ENCODE measurements around the gene S100A16.

Gene S100A16

DNA sequence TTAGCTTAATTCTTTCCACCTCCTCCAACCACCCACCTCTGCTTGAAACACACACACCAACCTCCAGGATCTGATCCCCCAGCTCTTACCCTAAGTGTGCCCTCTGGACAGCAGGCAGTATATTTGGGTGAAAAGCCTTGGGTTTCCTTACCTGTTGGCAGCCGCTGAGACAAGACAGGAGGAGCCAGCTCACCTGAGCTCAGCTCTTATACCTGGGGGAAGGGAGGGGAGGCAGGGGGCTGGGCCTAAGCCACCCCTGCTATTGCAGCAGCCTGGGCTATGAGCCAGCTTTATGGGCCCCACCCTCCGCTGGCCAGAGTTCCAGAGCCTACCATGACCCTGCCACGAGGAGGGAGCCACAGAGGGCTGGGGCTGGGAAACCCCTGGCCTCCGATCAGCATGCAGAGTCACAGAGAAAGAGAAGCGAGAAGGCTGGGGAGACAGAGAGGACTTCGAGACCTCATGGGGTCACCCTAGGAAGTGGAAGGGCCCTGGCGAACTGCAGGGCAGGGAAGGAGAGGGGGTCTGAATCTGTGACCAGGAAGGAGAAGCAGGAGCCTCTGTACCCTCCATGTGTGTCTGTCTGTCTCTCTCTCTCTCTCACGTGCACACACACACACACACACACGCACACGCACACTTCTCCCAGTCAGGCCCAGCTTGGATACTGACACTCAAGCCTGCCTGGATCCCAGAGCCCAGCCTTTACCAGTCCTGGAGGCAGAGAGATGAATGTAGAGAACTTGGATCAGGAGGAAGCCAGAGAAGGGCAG, 3.4 kb upstream of the S100A16 start, which contains the start of gene S100A14:
Gene S100A14, minus strand, starts transcription at position 182 of the 773 bp plus-strand sequence. CDS start 467 bp downstream, outside the sequence.
- in situ Hi-C loops (cut with HindIII; ENCODE audit: low sequenced_read_pairs) = no loop called here

DNA sequence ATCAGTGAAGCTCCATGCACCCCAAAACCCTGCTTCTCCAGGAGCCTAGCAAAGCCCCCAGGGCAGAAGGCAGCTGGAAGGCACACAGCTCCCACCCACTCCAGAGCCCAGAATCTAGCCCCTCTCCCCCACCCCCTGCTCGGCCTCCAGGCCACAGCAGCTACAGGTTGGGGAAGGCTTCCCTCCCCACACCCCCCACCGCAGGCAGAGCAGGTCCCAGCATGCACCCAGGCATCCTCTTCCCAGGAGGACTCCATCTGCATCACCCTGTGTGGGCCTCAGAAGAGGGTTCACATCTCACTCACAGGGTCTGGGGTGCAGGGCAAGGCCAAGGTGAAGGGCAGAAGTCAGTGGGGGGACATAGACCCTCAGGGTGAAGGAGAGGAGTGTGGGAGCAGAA, 2.5 kb upstream of the S100A16 start:
- in situ Hi-C loops (cut with HindIII; ENCODE audit: low sequenced_read_pairs) = no loop called here

DNA sequence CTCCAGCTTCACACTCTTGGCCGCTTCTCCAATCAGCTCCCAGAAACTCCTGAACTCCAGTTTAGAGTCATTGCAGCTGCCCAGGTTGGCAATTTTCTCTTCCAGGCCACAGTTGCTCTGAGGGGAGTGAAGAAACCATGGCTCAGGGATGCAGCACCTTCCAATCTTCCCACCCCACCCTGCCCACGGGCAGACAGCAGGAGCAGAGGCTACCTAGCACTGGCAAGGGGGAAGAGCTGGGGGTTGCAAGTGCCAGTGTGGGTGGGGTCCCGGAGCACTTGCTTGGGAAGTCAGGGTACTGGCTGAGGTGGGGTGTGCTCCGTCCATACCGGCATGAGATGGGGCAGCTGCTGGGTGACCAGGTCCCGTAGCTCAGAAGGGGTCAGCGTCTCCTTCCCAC, 2.0 kb upstream of the S100A16 start:
- in situ Hi-C loops (cut with HindIII; ENCODE audit: low sequenced_read_pairs) = no loop called here

DNA sequence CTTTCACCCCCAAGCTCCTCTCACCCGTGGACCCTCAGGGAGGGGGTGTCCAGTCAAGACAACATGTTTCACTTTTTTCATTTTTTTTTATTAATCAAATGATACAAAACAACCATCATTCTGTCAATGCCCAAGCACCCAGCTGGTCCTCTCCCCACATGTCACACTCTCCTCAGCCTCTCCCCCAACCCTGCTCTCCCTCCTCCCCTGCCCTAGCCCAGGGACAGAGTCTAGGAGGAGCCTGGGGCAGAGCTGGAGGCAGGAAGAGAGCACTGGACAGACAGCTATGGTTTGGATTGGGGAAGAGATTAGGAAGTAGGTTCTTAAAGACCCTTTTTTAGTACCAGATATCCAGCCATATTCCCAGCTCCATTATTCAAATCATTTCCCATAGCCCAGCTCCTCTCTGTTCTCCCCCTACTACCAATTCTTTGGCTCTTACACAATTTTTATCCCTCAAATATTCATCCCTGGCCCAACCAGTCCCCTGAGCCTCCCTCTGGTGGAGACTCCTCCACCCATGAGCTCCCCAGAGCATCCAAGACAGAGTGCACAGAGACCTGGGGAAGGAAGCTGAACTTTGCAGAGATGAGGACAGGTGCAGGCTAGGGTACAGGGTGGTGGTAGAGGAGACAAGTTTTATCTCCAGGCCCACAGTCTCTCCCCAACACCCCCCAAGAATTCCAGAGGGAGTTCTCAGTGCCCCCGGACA, 1.4 kb upstream of the S100A16 start:
- in situ Hi-C loops (cut with HindIII; ENCODE audit: low sequenced_read_pairs) = no loop called here

DNA sequence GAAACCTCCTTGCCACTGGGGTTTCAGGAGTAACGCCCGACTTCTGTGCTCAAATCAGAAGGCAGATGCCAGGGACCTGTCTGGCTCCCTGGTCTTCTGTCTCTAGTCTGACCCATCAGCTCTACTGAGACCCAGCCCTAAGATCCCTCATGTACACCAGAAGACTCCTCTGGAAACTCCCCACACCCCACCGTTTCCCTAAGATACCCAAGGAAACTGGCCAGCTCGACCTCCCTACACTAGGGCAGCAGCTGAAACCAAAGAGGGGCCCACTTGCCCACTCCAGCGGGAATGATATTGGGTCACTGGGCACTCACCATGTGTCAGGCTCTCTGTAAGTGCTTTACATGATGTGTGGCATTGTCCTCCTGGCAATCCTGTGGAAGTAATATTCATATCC, 469 bp upstream of the S100A16 start:
- in situ Hi-C loops (cut with HindIII; ENCODE audit: low sequenced_read_pairs) = no loop called here

DNA sequence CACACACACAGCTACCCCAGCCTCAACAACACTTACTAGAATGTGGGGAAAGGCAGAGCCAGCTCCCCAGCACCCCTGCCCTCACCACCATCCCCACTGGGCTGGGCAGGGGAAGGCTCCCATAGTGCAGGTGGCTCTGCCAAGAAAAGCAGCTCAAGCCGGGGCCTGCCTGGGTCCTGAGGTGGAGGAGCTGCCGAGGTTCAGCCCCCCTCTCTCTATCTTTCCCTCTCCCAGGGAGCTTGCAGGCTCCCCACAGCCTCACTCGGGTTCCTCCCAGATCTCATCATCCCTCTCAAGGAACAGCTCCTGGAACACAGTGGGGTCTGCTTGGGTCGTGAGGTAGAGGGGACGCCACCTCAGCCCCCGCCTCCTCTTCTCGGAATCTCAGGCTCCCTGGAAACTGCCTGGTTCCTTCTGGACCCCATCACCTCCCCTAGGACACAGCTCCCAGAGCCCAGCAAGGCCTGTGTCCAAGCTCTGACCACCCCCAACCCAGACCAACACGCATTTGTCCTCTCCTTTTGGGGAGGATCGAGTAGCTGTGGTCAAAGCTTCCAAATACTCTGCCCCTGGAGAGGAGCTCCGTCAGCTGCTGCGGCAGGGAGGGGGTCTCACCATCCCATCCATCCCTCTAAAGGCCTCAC, 704 bp downstream of the S100A16 start:
- in situ Hi-C loops (cut with HindIII; ENCODE audit: low sequenced_read_pairs) = no loop called here

DNA sequence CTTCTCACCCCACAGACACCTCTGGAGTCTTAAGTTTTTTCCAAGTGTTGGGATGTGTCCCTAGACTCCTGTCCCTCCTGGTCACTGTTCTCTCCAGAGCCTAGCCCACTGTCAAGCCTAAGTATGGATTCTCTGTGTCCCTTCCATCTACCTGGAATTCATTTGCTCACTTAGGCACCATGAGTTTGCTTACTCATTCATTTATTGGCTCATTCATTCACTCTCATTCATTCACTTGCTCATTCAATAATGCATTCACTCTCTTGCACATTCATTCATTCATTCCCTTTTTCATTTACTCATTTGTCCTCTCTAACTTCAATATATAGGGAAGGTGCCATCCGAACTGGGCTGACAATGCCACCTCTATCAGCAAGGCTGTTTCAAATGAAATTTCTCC, 1.6 kb downstream of the S100A16 start:
- in situ Hi-C loops (cut with HindIII; ENCODE audit: low sequenced_read_pairs) = no loop called here

DNA sequence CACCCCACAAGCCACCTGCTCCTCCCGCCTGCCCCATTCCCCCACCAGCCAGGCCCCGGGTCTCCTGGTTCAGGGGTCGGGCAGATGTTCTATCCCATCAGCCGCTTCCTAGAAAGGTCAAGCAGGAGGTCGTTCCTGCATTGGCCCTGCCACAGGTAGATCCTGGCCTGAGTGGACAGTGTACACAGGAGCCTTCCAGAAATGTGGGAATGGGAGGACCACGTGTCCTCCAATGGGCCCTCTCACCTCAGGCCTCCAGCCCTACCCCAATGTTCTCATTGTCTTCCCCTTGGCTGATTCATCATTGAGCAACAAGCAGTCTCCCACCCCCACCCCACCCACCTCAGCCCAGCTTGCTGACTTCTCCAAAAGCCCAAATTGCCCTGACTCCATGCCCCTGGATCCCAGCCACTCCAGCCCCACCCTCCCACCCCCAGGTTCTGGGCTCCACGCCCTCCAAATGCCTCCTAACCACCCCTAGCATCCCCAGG, 2.1 kb downstream of the S100A16 start:
- in situ Hi-C loops (cut with HindIII; ENCODE audit: low sequenced_read_pairs) = no loop called here

DNA sequence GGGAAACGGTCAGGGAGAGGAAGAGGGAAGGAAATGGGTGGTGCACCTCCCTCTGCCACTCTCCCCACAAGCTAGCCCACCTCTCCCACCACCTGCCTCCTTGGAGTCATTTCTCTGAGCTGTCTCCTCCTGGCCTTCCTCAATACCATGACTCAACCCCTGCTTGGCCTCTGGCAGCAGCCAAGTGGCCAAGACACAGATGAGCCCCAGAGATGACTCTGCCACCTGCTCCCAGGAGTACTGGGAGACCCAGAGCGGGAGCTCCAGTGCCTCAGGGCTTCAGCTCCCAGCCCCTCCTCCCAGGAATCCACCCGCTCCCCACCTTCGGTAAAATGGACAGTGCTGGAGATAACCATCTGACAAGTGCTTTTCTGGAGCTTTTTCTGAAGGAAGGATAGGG, 2.6 kb downstream of the S100A16 start:
- in situ Hi-C loops (cut with HindIII; ENCODE audit: low sequenced_read_pairs) = no loop called here

DNA sequence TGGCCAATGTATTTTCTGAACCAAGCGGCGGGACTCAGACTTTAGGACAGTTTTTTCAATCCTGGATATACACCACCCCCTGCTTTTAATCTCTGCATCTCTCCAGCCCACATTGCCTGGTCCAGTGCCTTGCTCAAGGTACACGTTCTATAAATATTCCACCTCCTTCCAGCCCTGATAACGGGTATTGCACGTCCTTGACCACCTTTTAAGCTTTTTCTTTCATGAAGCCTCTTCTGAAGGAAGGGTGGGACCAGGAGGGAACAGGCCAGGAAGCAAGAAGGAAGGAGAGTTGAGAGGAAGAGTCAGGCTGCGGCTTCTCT, 3.4 kb downstream of the S100A16 start:
- in situ Hi-C loops (cut with HindIII; ENCODE audit: low sequenced_read_pairs) = no loop called here

DNA sequence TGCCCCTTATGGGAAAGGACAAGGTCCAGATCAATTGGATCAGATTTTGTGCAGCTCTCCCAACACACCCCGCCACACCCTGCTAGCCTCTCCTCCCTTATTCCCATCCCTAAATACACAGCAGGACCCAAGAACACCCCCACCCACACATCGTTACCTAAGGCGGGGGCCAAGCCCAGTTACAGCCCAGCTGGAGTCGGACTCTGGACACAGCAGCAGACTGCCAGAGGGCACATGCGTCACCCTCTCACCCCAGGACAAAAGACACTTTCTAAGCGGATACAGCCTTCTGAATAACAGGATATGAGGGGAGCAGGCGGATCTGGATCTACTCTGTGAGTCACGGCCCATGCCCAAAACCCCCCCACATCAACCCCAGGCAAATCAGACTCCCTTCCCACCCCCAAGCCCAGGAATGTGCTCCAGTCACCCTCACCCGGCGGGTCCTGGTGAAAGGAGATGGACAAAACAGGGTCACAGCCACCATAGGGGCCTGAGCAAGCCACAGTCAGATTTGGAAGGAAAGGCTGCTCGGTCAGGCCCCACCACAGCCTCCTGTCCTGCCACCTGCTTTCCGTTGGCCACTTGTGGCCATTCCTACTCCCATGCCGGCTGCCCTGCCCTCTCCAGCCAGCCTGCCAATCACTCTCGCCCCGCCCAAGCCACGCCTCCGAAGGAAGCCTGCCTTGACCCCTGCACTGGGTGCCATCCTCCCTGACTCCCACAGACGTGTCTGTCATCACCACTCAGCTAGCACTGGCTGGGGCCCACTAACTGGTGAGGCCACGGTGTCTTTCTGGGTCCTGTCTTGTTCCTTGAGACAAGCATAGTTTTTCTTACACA, 4.0 kb downstream of the S100A16 start:
- in situ Hi-C loops (cut with HindIII; ENCODE audit: low sequenced_read_pairs) = no loop called here

DNA sequence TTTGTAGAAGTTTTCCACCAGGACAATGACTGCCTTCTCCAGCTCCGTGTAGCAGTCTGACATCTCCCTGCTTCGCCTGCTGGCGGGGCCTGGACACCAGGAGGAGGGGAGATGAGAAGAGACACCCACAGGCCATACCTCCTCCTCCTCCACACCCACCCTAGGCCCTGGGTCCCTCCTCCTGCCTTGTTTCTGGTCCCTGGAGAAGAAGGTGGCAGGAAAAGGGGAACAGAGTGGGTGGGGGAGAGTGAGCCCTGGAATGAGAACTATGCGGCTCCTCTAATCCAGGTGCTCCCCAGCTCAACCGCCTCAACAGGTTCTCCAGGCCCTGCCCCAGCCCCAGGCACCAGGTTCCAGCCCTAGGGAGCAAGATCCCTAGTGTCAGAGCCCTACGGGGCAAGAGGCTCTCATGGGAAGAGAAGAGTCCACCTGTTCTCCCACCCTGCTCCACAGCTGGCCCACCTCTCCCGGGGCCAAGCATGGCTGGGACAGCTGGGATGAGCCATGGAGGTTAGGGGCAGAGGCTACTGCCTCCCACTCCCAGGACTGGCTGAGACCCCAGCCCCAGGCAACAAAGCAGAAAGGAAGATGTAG, 4.8 kb downstream of the S100A16 start:
- in situ Hi-C loops (cut with HindIII; ENCODE audit: low sequenced_read_pairs) = no loop called here

DNA sequence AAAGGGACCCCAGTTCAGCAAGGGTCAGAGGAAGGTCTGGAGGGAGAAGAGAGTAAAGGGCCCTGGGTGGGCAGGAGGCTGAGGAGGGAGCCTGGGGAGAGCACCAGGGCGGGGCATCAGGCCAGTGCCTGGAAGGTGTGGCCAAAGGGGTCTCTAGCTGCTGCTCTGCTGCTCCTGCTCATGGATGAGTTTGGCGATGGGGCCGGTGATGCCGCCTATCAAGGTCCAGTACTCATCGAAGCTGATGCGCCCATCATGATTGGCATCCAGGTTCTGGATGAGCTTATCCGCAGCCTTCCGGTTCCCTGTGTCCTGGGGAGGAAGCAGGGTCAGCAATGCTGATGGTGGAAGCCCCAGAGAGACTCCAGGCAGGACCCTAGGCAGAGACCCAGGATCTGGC, 5.6 kb downstream of the S100A16 start:
- in situ Hi-C loops (cut with HindIII; ENCODE audit: low sequenced_read_pairs) = no loop called here

DNA sequence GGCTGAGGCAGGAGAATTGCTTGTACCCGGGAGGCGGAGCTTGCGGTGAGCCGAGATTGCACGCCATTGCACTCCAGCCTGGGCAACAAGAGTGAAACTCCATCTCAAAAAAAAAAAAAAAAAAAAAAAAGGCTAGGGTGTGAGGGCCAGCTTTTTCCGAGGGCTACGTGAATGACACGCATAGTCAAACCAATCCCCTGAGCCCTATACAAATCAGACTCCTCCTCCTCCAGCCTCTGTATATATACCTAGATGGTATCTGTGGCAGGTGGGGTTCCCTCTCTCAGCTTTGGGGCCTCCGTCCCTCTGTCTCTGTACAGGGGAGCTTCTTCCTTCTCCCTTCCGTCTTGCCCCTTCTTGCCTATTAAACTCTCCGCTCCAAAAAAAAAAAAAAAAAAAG, 6.7 kb downstream of the S100A16 start:
- in situ Hi-C loops (cut with HindIII; ENCODE audit: low sequenced_read_pairs) = no loop called here

DNA sequence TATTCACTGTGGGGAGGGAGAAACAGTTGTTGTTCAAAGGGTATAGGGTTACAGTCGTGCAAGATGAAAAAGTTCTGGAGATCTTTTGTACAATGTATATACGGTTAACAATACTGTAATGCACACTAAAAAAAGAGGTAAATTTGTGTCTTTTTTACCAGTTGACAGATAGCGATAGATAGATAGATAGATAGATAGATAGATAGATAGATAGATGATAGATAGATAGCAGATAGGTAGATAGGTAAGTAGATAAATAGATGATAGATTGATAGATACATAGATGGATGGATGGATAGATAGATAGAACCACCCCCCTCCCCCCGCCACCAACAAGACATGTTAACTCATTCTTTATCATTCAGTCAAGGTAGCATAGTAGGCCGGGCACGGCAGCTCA, 10.2 kb downstream of the S100A16 start:
- in situ Hi-C loops (cut with HindIII; ENCODE audit: low sequenced_read_pairs) = no loop called here

DNA sequence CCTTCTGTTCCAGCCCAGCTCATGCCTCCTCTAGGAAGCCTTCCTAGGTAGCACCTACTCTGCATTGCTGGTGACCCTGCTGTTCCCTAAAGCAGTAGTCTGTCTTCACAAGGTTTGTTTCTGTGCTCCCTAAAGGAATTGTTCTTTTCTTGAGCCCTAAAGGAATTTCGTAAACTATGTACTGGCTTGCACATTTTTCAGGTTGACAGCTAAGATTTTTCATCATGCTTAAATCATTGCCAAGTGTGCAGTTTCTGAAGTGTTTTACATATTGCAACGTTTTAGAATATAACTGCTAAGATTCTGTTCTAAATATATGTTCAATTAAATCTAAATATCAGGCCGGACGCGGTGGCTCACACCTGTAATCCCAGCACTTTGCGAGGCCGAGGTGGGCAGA, 13.1 kb downstream of the S100A16 start:
- in situ Hi-C loops (cut with HindIII; ENCODE audit: low sequenced_read_pairs) = no loop called here

DNA sequence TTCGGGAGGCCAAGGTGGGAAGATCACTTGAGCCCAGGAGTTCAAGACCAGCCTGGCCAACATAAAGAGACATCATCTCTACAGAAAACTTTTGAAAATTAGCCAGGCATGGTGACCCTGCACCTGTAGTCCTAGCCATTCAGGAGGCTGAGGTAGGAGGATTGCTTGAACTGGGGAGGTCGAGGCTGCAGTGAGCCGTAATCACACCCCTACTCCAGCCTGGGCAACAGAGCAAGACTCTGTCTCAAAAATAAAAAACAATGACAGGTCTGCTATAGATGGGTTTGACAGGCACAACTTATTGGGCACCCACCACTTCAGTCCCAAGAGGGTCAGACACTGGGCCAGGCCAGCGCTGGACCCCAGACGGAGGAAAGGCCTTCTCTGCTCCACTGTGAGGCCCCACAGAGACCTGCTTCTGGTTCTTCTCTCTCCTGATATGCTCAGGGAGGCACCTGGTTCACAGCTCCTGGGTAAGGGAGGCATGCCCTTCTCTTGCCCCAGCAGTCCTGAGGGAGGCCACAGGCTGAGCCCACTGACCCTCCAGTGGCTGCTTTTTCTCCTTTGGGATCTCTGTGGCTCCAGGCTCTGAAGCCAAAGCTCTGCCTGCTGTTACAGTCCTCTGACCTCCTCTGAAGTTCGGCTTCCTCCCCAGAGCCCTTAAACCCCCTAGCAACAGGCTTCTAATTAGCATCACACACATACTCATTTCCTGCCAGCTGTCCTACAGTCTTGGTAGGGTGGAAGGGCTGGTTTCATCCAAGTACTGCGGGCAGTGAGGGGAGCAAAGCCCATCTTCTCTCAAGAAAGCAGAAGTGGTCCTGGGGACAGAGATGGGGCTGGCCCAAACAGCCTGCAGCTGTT, 14.4 kb downstream of the S100A16 start:
- in situ Hi-C loops (cut with HindIII; ENCODE audit: low sequenced_read_pairs) = no loop called here

DNA sequence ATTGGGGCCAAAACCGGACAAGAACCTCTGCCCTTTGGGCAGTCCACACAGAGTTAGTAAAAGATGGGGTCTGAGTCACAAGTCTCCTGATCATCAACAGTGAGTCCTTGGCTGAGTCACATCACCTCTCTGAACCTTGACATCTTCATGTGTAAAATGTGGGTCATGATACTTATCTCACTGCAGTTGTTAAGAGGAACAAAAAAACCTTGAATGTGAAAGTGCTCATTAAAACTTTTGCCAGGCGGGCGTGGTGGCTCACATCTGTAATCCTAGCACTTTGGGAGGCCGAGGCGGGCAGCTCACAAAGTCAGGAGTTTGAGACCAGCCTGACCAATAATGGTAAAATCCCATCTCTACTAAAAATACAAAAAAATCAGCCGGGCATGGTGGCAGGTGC, 15.7 kb downstream of the S100A16 start:
- in situ Hi-C loops (cut with HindIII; ENCODE audit: low sequenced_read_pairs) = no loop called here

DNA sequence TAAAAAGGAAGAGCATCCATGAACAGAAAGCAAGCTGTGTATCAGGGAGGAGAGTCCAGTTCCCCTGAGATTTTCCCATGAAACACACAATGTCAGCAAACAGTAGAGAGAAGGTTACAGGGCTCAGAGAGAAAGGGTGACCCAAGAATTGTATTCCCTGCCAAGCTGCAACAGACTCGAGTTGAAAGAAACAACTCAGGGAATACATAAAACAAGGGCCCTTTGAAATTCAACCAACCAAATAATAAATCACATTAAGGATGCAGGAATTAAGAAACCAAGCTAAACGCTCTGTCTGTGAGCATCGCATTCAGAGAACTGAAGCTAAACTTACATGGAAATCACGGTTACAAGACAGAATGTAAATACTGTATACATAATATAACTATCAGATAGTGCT, 20.2 kb downstream of the S100A16 start:
- in situ Hi-C loops (cut with HindIII; ENCODE audit: low sequenced_read_pairs) = no loop called here

DNA sequence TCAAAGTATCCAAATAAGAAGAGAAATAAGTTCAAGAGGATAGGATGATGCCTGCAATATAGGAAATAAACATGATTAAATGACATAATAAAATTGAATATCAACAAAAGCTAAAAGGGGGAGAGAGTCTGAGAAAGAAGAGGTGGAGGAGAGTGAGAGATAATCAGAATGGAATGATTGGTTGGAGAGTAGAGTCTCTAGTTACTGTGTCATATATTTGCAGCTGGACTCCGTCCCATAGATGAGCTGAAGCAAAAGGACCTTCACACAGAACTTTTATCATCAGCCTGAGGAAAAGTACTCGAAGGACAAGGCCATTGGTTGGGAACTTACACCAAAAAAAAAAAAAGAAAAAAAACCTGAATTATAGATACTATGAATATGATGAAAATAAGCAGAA, 24.5 kb downstream of the S100A16 start:
- in situ Hi-C loops (cut with HindIII; ENCODE audit: low sequenced_read_pairs) = no loop called here
